Spinal cord (tissue), 10 donors: ENCODE measurements around the gene KCNH1. TPM values are rescaled to one million over a fixed set of nuclear protein-coding genes. Genes with fewer than 3 reads are reported as not detected.

Experiments
- DNase-seq, 6 donors: peaks; one replicate each; pipeline versions ENCODE4 v3.0.0 to v3.0.0-alpha.2; 2013 to 2015; ENCODE audit warnings: low spot score in 6 of 6, low read depth in 4 of 6
- H3K27ac ChIP-seq: one replicate; pipeline ENCODE4 v1.5.1; 2013; ENCODE audit warnings: low read depth, low read length, control low read depth
- H3K27me3 ChIP-seq: one replicate; pipeline ENCODE4 v1.6.1; 2013; ENCODE audit warnings: low read length; ENCODE audit not compliant: control insufficient read depth, insufficient read depth
- H3K36me3 ChIP-seq: one replicate; pipeline ENCODE4 v1.6.1; 2013; ENCODE audit warnings: low read length; ENCODE audit not compliant: control insufficient read depth, insufficient read depth
- H3K4me1 ChIP-seq: one replicate; pipeline ENCODE4 v1.6.1; 2013; ENCODE audit warnings: low read length; ENCODE audit not compliant: control insufficient read depth, insufficient read depth
- H3K4me3 ChIP-seq: one replicate; pipeline ENCODE4 v1.5.1; 2013; ENCODE audit warnings: low read depth, low read length, control low read depth
- H3K9me3 ChIP-seq: one replicate; pipeline ENCODE4 v1.6.1; 2013; ENCODE audit warnings: low read length; ENCODE audit not compliant: control insufficient read depth, insufficient read depth
- WGBS: methylation state at CpG from one replicate; pipeline ENCODE4 v1.1.5; 2013; ENCODE audit warnings: missing lambda C conversion rate; ENCODE audit not compliant: insufficient coverage; 5-methylcytosine and 5-hydroxymethylcytosine counted together
- polyA plus RNA-seq, 2 donors: library from polyadenylated mRNA; unstranded; fragments of 120-200 nt; gene quantifications; one replicate each; pipeline ENCODE4 v1.2.1, GENCODE V29; 2013; ENCODE audit not compliant: insufficient read length in 2 of 2
- total RNA-seq, 2 donors: library from RNA; depleted of rRNA in 1 of 2; stranded (reverse); fragments of 120-200 nt in 1 of 2; fragments of >200 nt in 1 of 2; gene quantifications; one replicate each; pipeline versions ENCODE4 v1.2.3 to v1.2.4, GENCODE V29; 2013 to 2014
- donor health status: healthy.

The KCNH1 gene
- total and polyA plus RNA-seq, 4 donors: 2.6 to 8.6 (median 3.8) TPM

- H3K4me1 ChIP-seq: peaks cover 9% of the 10 kb centered on the region
- no peak overlapping the region for H3K27ac ChIP-seq
- no peaks in the 10 kb centered on the region for H3K27me3 ChIP-seq
- H3K4me3 ChIP-seq: no peak overlapping the region
- no peaks in the 10 kb centered on the region for H3K36me3 ChIP-seq
- 100% methylated on average over 2 of the region's 2 CpGs for WGBS
- no peaks in the 10 kb centered on the region for H3K9me3 ChIP-seq
- DNase-seq: no peak
Observed at GRCh38 chr1:210751911-210752310, 382.0 kb downstream of the KCNH1 start.

- no peaks in the 10 kb centered on the region for H3K36me3 ChIP-seq
- no peak overlapping the region for H3K4me3 ChIP-seq
- H3K4me1 ChIP-seq: peaks cover 9% of the 10 kb centered on the region
- no peaks in the 10 kb centered on the region for H3K9me3 ChIP-seq
- no peak for DNase-seq
- no CpG with 5 or more reads among the region's 1 CpG for WGBS
- no peaks in the 10 kb centered on the region for H3K27me3 ChIP-seq
- H3K27ac ChIP-seq: no peak overlapping the region
Observed at GRCh38 chr1:210750468-210750867, 383.5 kb downstream of the KCNH1 start.

- no peaks in the 10 kb centered on the region for H3K4me1 ChIP-seq
- no peaks in the 10 kb centered on the region for H3K9me3 ChIP-seq
- no peak for DNase-seq
- 92% methylated on average over 3 of the region's 3 CpGs for WGBS
- no peak overlapping the region for H3K4me3 ChIP-seq
- no peaks in the 10 kb centered on the region for H3K27me3 ChIP-seq
- no peaks in the 10 kb centered on the region for H3K36me3 ChIP-seq
- H3K27ac ChIP-seq: no peak overlapping the region
Observed at GRCh38 chr1:210748796-210749195, 385.2 kb downstream of the KCNH1 start.

GRCh38 chr1:210747890-210748289 is 386.1 kb downstream of the KCNH1 start:
- DNase-seq: no peak
- WGBS: 57% methylated on average over 4 of the region's 6 CpGs
- Histone ChIP-seq H3K4me1 (no peaks in the 10 kb centered on the region), H3K9me3 (no peaks in the 10 kb centered on the region), H3K4me3 (no peak overlapping the region), H3K36me3 (no peaks in the 10 kb centered on the region), H3K27me3 (no peaks in the 10 kb centered on the region), H3K27ac (no peak overlapping the region)

- no peaks in the 10 kb centered on the region for H3K9me3 ChIP-seq
- no peaks in the 10 kb centered on the region for H3K4me1 ChIP-seq
- no peak for DNase-seq
- H3K27me3 ChIP-seq: no peaks in the 10 kb centered on the region
- H3K27ac ChIP-seq: no peak overlapping the region
- no peak overlapping the region for H3K4me3 ChIP-seq
- no peaks in the 10 kb centered on the region for H3K36me3 ChIP-seq
- 79% methylated on average over 3 of the region's 3 CpGs for WGBS
Observed at GRCh38 chr1:210747112-210747511, 386.8 kb downstream of the KCNH1 start.

GRCh38 chr1:210746024-210746731 is 387.8 kb downstream of the KCNH1 start:
- no peak overlapping the region for H3K27ac ChIP-seq

GRCh38 chr1:210743038-210743437 is 390.9 kb downstream of the KCNH1 start:
- H3K27me3 ChIP-seq: no peaks in the 10 kb centered on the region
- no peaks in the 10 kb centered on the region for H3K9me3 ChIP-seq
- 92% methylated on average over 3 of the region's 3 CpGs for WGBS
- DNase-seq: no peak
- H3K27ac ChIP-seq: no peak overlapping the region
- H3K4me3 ChIP-seq: no peak overlapping the region
- H3K36me3 ChIP-seq: no peaks in the 10 kb centered on the region
- no peaks in the 10 kb centered on the region for H3K4me1 ChIP-seq

More at GRCh38 chr1:210746024-210746731, 387.8 kb downstream of the KCNH1 start:
- no peaks in the 10 kb centered on the region for H3K27me3 ChIP-seq
- no peaks in the 10 kb centered on the region for H3K9me3 ChIP-seq
- no peaks in the 10 kb centered on the region for H3K4me1 ChIP-seq
- H3K4me3 ChIP-seq: no peak overlapping the region
- no peak for DNase-seq
- H3K36me3 ChIP-seq: no peaks in the 10 kb centered on the region
- WGBS: 0% methylated on average over 1 of the region's 3 CpGs

GRCh38 chr1:210741564-210741963 is 392.4 kb downstream of the KCNH1 start:
- H3K4me1 ChIP-seq: no peaks in the 10 kb centered on the region
- no peak overlapping the region for H3K27ac ChIP-seq
- H3K9me3 ChIP-seq: no peaks in the 10 kb centered on the region
- no peak overlapping the region for H3K4me3 ChIP-seq
- DNase-seq: no peak
- H3K36me3 ChIP-seq: no peaks in the 10 kb centered on the region
- 87% methylated on average over 5 of the region's 5 CpGs for WGBS
- H3K27me3 ChIP-seq: no peaks in the 10 kb centered on the region

GRCh38 chr1:210739627-210740026 is 394.3 kb downstream of the KCNH1 start:
- WGBS: 80% methylated on average over 1 of the region's 1 CpG
- Histone ChIP-seq H3K4me3 (no peak overlapping the region), H3K4me1 (no peaks in the 10 kb centered on the region), H3K9me3 (no peaks in the 10 kb centered on the region), H3K27me3 (no peaks in the 10 kb centered on the region), H3K27ac (no peak overlapping the region), H3K36me3 (no peaks in the 10 kb centered on the region)
- no peak for DNase-seq

GRCh38 chr1:210738256-210738655 is 395.7 kb downstream of the KCNH1 start:
- H3K27ac ChIP-seq: no peak overlapping the region
- WGBS: 100% methylated on average over 3 of the region's 5 CpGs
- DNase-seq: no peak

More at GRCh38 chr1:210738256-210738655, 395.7 kb downstream of the KCNH1 start:
- Histone ChIP-seq H3K9me3 (no peaks in the 10 kb centered on the region), H3K27me3 (no peaks in the 10 kb centered on the region), H3K36me3 (no peaks in the 10 kb centered on the region), H3K4me3 (no peak overlapping the region), H3K4me1 (no peaks in the 10 kb centered on the region)
